GM21515 (cell line): ENCODE data around the gene OSBP2.
A peak's percentile ranks its signal among the peaks of the same experiment; 100 is the strongest.

Experiments
- ATAC-seq: cut with Tn5 transposase; IDR thresholded peaks from one replicate; pipeline ENCODE4 v1.9.1; 2021; ENCODE audit not compliant: unreplicated experiment

The OSBP2 gene, protein sequence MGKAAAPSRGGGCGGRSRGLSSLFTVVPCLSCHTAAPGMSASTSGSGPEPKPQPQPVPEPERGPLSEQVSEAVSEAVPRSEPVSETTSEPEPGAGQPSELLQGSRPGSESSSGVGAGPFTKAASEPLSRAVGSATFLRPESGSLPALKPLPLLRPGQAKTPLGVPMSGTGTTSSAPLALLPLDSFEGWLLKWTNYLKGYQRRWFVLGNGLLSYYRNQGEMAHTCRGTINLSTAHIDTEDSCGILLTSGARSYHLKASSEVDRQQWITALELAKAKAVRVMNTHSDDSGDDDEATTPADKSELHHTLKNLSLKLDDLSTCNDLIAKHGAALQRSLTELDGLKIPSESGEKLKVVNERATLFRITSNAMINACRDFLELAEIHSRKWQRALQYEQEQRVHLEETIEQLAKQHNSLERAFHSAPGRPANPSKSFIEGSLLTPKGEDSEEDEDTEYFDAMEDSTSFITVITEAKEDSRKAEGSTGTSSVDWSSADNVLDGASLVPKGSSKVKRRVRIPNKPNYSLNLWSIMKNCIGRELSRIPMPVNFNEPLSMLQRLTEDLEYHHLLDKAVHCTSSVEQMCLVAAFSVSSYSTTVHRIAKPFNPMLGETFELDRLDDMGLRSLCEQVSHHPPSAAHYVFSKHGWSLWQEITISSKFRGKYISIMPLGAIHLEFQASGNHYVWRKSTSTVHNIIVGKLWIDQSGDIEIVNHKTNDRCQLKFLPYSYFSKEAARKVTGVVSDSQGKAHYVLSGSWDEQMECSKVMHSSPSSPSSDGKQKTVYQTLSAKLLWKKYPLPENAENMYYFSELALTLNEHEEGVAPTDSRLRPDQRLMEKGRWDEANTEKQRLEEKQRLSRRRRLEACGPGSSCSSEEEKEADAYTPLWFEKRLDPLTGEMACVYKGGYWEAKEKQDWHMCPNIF

DNA sequence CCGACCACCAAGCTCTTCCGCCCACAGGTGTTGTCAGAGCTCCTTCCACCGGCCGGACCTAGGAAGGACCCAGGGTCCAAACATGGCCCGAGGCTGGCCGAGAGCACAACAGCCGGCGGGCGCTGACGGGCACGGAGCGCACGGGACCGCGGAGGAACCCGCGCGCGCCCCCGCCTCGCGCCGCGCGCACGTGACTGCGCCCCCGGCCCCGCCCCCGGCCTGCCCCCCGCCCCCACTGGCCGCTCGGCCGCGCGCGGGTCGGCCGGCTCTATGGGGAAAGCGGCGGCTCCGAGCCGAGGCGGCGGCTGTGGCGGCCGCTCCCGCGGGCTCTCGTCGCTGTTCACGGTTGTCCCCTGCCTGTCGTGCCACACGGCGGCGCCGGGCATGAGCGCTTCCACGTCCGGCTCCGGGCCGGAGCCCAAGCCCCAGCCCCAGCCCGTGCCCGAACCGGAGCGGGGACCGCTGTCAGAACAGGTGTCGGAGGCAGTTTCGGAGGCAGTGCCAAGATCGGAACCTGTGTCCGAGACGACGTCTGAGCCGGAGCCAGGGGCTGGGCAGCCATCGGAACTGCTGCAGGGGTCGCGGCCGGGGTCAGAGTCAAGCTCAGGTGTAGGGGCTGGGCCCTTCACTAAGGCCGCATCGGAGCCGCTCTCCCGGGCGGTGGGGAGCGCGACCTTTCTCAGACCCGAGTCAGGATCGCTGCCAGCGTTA is at the start of gene OSBP2:
Gene OSBP2 (plus strand): TSS at position 235 of the 711 bp plus-strand sequence. CDS start 36 bp downstream, at position 271.
- no peak for ATAC-seq

DNA sequence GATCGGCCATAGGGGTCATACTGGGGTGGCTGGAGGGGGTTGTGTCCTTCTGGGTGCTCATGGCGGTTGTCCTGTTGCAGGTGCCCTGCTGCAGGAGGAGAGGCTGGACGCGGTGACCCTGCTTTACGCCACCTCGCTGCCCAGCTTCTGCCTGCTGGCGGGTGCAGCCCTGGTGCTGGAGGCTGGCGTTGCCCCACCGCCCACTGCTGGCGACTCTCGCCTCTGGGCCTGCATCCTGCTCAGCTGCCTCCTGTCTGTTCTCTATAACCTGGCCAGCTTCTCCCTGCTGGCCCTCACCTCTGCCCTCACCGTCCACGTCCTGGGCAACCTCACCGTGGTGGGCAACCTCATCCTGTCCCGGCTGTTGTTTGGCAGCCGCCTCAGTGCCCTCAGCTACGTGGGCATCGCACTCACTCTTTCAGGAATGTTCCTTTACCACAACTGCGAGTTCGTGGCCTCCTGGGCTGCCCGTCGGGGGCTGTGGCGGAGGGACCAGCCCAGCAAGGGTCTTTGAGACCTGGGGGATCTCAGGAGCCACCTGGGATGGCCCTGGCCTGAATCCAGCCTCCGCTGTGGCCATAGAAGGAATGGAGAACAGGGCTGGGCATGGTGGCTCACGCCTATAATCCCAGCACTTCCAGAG is 48.0 kb upstream of the OSBP2 start:
- ATAC-seq = no peak

DNA sequence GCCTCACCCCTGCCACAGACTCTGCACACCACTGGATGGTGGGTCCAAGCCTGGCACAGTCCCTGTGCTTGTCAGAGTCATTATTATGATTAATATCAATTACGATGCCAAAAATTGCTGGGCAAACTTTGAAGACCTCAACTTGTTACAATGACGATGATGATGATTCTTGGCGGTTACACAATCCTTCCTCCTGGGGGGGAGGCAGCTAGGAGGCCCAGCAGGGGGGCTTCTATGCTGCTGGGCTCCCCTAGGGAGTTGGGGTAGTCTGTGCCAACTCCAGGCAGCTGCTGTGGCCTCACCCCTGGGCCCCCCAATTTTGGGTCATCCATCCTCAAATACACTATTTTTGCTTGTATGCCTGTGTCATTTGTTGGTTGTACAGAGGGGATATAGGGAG is 47.1 kb upstream of the OSBP2 start:
- ATAC-seq = no peak

DNA sequence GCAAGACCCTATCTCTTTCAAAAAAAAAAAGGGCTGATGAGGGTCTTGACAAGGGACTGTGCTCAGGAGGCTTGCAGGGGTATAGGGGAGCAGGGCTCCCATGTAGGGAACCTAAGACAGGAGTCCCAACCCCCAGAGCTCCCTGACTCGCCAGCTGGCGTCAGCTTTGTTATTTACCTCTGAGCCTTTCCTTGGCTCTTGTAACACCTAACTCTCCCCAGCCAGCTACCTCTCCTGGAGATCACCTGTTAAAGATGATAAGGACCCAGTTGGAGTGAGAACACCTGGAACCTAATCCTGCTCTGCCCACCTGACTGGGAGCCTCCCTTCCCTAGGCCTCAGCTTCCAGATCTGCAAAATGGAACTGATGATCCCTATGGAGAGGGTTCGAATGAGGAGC is 45.8 kb upstream of the OSBP2 start:
- ATAC-seq = no peak

DNA sequence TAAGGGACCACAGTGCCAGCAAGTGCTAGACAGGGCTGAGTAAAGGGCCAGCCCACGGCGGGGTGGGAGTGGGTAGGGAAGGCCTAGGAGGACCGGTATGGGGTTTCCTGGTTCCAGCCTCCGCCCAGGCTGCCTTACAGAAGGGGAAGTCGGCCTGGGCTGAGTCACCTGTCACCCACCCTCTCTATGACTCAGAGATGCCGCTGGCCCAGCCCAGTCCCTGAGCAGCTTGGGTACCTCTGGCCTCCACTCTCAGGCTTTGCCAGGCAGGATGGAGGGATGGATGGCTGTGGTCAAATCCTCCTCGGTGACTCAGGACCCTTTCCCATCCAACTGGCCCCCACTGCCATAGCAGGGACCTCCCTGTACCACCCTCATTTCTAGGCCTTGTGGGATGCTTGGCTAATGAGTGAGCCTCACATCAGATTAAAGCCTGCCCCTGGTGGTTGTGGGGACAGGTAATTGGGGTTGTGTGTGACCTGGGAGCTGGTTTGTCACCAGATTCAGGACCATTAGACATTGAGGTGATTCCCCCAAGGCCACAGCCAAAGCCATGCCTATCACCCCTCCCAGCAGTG is 45.2 kb upstream of the OSBP2 start:
- ATAC-seq = no peak

DNA sequence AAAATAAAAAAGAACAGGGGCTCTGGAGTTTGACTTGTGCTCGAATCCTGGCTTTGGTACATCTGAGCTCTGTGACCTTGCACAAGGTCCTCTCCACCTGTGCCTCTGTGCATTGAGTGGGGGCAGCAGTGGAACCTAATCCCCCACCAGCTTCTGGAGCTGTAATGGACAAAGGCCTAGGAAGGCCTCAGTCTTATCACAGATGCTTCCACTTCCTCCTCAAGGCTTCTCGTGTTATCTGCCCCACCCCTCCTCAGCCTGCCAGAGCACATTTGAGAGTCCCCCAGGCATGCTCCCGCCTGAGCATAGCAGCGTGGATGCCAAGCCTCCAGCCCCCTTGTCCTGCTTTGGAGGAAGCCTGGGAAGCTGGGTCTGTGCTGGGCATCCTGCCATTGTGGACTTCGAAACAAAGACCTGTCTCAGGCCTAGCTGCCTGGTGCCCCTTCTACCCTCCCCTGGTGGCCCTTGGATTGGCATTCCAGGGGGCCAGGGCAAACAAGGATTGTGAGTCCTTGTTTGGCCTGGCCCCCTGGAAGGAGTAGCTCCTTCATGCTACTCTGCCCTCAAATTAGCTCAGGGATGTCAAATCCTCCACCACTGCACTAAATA is 44.1 kb upstream of the OSBP2 start:
- no peak for ATAC-seq

DNA sequence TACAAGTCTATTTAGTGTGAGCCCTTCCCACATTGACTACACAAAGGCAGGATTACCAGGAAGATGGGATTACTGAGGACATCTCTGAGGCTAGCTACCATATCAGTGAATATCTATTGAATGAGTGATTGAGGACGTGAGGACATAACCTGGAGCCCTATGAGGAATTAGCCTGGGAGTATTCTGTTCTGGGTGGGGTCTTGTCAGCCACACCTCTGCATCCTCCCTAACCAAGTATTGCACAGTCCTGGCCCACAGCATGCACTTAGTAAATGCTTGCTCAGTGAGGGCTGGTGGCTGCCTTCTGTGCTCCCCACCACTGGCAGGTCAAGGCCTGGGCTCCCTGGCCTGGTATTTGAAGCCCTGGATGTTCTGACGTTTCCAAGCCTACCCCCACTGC is 41.8 kb upstream of the OSBP2 start:
- ATAC-seq = no peak

DNA sequence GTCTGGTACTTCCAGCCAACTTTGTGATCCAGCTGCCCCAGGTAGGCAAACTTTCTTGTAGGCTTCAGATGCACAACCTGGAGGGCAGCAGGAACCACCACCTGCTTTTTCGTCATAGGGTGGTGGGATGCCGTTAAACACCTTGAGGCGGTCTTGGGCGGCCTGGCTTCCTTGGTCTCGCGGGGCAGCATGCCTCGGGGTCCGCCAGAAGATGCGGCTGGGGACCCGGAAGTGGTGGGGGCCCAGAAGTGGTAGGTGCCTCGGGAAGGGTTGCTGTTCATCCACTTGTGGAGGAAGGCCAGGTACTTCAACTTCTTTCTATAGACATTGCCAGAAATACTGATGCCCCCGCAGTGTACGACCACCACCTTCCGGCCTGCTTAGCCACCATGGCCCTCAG is 40.3 kb upstream of the OSBP2 start:
- no peak for ATAC-seq

DNA sequence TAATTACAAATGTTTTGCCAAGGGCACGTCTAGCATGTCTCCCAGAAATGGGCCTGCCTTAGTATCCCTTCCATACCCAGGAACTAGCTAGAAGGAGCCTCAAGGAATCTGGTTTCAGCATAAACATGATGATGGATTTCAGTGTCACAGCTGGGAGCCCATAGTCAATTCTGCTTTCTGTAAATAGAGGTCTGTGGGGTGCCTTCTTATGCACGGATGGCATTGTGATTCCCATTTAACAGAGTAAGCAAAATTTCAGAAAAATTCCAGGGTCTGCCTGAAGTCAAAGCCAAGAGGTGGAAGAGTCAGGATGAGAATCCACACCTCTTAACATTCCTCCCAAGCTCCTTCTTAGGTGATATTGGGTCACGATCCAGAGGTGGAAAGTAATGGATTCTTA is 39.1 kb upstream of the OSBP2 start:
- no peak for ATAC-seq

DNA sequence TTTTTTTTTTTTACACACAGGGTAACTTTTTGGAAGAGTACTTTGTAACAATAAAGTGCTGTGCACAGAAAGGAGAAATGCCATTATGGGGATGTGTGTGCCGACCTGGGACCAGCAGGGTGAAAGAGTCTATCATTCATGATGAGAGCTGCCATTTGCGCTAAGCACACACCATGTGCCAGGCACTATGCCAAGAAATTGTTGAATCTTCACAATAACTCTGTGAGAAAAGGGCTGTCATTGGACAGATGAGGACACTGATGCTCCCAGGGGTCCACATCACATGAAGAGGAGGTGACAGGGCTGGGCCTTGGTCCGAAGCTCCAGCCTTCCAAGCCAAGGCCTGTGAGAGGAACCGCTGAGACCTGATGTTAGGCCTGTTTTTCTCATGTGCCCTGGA is 32.6 kb upstream of the OSBP2 start:
- ATAC-seq = no peak

DNA sequence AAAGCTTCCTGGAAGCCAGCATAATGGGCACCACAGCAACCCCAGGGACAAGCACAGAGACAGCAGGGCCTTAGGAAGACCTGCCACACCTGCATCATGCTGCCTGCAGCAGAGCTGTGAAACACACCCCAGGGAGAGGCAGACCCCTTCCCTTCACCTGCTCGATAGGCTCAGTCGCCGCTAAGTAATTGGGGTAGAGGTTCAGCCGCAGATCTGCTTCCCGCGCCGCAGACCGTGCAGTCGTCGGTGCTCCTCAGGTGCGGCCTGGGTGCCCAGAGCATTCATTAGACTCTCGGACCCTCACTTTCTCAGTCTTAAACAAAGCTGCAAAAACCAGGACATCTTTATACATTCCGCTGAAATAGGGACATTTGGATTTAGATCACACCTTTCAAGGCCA is 29.9 kb upstream of the OSBP2 start:
- no peak for ATAC-seq

DNA sequence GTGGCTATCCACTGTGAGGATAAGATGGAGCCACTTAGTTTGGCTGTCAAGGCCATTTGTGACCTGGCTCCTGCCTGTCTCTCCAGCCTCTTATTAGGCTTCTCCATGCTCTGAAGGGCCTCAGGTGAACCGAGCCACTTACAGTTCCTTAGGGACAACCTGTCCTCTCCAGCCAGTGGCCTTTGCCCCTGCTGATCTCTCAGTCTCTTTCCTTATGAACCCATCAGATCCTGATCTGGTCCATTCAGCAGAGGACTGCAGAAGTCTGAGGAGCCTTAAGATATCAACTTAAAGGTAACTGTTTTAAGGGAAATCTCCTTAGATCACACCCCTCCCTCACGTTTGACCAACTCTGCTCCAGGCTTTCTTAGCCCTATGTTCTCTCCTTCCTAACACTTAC is 29.4 kb upstream of the OSBP2 start:
- ATAC-seq = no peak

DNA sequence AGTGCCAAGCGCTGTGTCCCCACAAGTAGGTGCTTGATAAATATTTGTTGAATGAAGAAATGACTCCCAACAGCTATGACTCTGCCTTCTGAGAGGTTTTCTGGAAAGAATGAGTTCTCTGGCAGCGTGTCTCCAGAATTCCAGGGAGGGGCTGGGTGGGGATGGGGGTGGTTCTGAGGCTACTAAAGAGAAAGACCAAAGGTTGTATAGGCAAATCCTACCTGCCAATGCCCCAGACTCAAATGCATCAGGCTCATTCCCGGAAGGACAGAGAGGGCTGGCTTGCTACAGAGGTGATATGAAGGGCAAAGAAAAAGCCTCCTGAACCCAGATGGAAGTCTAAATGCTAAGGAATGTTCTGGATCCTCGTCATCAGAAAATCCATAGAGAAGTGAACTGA is 28.9 kb upstream of the OSBP2 start:
- no peak for ATAC-seq

DNA sequence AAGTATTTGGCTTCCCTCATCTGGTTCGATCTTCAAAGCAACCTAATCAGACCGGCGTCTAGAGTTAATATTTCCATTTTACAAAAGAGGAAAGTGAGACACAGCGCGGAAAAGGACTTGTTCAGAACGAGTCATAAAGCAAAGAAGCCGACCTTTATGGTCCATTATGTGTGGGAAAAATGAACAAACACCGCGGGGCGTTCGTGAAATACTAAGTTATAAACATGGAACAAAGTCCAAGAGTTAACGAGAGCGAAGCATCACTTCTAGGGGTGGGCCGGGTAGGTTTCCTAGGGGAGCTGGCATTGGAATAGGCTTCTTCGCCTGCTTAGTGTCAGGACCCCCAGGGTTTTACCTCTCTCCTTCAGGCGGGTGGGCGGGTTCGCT is 27.6 kb upstream of the OSBP2 start:
- no peak for ATAC-seq

DNA sequence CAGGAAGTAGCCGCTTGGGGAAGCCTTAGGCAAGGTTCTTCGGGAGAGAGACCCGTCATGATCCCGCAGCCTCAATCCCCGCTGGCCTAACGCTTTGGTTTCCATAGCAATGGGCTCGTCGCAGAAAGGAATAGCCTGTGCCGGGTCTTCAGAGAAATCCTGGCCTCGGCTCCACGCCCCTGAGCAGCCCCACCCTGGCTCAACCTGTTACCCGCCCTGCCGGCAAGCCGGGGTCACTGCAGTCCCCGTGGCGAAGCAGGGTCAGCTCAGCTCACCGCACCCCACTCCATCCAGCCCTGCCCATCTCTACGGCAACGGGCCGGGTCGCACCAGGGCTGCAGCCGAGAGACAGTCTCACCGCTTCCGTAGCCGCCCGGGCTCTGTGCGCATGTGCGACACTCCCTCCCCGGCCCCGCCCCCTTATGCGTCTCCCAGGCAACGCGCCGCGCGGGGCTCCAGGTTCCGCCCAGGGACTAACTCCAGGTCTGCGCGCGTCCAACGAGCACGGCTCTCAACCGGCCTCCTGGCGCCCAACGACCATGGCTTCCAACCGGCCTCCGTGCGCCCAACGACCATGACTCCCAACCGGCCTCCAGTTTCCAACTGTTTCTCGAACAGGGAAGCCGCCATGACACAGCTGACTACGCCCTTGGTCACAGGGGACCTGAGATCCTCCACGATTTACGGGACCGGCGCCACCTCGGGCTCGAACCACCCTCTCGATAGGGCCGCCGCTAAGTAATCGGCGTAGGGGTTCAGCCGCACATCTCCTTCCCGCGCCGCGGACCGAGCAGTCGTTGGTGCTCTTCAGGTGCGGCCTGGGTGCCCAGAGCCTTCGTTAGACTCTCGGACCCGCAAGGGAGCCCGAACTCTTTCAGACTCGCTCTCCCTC is 26.9 kb upstream of the OSBP2 start, which contains the start of gene DUSP18:
Gene DUSP18 (minus strand): TSS at position 382 of the 892 bp plus-strand sequence. CDS start 3,872 bp downstream, outside the sequence.
- ATAC-seq = peak; percentile 82

DNA sequence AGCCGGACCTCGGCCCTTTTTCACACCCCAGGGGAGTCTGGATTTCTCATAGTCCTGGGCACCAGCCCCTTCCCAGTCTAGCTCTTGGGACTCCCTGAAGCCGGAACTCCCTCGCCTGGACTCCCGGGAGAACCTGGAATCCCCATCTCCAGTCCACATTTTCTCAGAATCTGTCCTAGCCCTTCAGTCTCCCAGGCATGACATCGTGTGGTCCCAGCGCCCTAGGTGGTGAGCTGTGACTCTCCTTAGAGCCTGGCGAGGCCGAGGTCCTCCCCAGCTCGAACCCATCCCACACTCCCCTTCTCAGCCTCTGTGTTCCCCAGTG is 26.3 kb upstream of the OSBP2 start:
- ATAC-seq = no peak

DNA sequence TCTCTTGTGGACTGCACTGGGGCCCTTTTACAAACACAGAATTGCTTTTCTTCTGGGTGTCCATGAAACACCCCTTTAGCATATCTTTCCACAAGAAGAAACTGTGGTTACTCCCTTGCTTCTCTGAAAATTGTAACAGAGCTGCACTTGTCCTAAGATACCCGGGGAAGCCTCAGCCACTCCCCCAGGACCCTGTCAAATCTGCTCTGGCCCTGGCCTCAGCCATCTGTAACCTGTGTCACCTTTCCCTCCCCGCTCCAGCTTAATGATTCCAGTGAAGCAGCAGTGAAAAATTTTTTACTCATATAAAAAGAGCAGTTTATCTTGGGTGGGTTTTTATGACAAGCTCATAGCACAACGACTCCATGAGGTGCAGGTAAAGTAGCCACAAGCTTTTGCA is 23.6 kb upstream of the OSBP2 start:
- no peak for ATAC-seq

DNA sequence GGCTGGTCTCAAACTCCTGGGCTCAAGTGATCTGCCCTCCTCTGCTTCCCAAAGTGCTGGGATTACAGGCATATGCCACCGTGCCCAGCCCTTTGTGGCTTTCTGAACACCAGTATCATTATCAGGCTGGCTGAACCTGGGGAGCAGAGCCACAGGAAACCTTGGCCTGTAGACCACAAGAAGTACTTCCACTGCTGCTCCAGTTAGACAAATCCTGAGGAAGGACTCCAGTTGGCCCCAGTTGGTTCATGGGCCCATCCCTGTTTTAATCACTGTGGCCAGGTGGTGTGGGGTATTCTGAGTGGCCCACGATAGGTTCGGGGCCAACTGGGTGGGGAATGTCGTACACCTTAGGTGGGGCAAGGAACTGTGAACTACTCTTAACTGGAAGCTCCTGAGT is 21.5 kb upstream of the OSBP2 start:
- no peak for ATAC-seq

DNA sequence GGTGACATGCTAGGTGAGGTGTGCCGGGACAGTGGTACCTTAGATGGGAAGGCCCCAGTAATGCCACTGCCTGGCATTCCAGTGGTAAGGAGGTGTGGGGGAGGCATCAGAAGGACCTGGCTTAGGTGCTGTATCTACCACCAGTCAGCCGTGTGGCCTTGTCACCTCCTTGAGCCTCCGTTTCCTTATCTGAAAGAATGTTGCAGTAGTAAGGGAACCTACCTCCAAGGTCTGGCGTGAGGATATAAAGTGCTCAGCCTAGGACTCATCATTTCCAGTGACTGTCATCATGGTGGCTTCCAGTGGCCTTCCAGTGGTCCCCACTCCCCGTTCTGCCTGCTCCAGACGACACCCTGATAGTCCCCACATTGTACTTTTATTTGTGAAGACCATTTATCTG is 20.2 kb upstream of the OSBP2 start:
- no peak for ATAC-seq
